ENCODE measurements around the gene AP3D1. TPM values are rescaled to one million over a fixed set of nuclear protein-coding genes. Genes with fewer than 3 reads are reported as not detected.

AP3D1 gene
- total and polyA plus RNA-seq, 8 donors = 68.8 to 128 (median 81.9) TPM

DNA sequence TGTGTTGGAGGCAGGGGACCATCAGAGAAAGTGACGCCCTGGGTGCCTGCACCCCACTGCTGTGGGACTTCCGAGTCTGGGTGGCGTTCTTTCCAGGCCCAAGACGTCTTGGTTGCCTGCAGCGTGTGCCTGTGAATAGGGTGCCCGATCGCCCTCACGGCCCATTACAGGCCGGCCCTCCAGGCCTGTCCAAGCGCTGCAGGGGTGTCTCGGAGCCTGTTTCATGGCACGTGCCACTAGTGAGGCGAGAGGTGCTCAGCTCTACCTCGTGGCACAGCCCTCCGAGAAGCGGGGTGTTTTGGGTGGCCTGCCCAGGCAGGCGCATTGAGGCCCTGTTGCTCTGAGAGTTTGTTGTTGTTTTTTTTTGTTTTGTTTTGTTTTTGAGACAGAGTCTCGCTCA, 42.4 kb upstream of the AP3D1 start:
- TF ChIP-seq CTCF (IDR thresholded peaks at IDR 0.05) = no peak
- DNase-seq (no peak), ATAC-seq (no peak)
- Histone ChIP-seq H3K9me3 (no peaks in the 10 kb centered on the region), H3K4me1 (peaks cover 0 to 7% of the 10 kb centered on the region in 2 donors), H3K36me3 (peaks cover 0 to 97% of the 10 kb centered on the region in 2 donors), H3K27ac (no peak overlapping the region), H3K4me3 (no peak overlapping the region), H3K27me3 (no peaks in the 10 kb centered on the region)
- intact Hi-C loops (cut with DNase I) = no loop called here

DNA sequence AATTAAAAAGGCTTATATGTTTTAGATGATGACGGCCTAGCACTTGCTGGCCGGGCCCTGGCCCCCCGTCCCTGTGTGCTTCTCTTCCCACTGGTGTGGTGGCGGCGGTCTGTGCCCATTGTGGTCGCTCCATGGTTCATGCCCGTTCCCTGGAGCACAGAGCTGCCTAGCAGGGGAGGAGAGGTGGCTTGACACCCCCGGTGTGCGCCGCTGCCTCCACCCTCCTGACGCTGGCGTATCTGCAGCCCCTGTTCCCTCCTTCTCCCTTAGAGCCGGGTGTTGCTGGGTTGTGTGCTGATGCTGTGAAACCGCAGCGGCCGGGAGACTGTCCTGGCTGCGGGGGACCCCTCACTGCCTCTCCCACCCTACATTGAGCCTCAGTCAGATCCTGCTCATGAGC, 41.5 kb upstream of the AP3D1 start:
- H3K36me3 ChIP-seq = peaks cover 0 to 94% of the 10 kb centered on the region in 2 donors
- no peak overlapping the region for H3K4me3 ChIP-seq
- H3K27ac ChIP-seq = no peak overlapping the region
- no peaks in the 10 kb centered on the region for H3K27me3 ChIP-seq
- no peak for DNase-seq
- peaks cover 0 to 16% of the 10 kb centered on the region in 2 donors for H3K4me1 ChIP-seq
- no peak for ATAC-seq
- TF ChIP-seq CTCF (IDR thresholded peaks at IDR 0.05) = no peak
- intact Hi-C loops (cut with DNase I) = no loop called here
- H3K9me3 ChIP-seq = no peaks in the 10 kb centered on the region

GRCh38 chr19:2191456-2192310, 40.3 kb upstream of the AP3D1 start:
- ATAC-seq (no peak), DNase-seq (peak in 1 of 4 donors; percentile 67)
- no peaks in the 10 kb centered on the region for H3K27me3 ChIP-seq
- H3K4me3 ChIP-seq = no peak overlapping the region
- H3K27ac ChIP-seq = no peak overlapping the region
- H3K36me3 ChIP-seq = peaks cover 0 to 89% of the 10 kb centered on the region in 2 donors
- peaks cover 8 to 28% of the 10 kb centered on the region in 2 donors for H3K4me1 ChIP-seq
- intact Hi-C loops (cut with DNase I) = no loop called here
- no peak for TF ChIP-seq CTCF (IDR thresholded peaks at IDR 0.05)
- H3K9me3 ChIP-seq = no peaks in the 10 kb centered on the region

DNA sequence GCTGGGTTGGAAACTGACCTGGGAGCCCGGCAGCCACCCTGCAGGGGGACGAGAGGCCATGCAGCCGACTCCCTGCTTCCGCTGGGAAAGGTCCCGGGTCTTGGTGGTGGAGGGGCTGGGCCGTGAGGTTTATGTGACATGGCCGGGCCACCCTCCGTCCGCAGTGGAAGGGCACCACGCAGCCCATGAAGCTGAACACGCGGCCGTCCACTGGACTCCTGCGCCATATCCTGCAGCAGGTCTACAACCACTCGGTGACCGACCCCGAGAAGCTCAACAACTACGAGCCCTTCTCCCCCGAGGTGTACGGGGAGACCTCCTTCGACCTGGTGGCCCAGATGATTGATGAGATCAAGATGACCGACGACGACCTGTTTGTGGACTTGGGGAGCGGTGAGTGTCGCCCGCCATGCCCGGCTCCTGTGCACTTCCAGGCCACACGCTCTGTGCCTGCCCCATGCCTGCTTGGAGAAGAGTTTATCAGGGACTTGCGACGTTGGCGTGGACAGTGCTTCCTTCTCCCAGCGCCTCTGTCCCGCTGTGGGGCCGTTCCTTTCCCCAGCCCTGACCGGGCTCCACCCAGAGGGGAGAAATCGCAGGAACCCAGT, 39.6 kb upstream of the AP3D1 start:
- Histone ChIP-seq H3K4me1 (peaks cover 15 to 36% of the 10 kb centered on the region in 2 donors), H3K27ac (no peak overlapping the region), H3K9me3 (no peaks in the 10 kb centered on the region), H3K4me3 (no peak overlapping the region), H3K27me3 (no peaks in the 10 kb centered on the region), H3K36me3 (peaks cover 0 to 89% of the 10 kb centered on the region in 2 donors)
- no peak for DNase-seq
- TF ChIP-seq CTCF (IDR thresholded peaks at IDR 0.05) = no peak
- ATAC-seq = no peak
- intact Hi-C loops (cut with DNase I) = no loop called here

DNA sequence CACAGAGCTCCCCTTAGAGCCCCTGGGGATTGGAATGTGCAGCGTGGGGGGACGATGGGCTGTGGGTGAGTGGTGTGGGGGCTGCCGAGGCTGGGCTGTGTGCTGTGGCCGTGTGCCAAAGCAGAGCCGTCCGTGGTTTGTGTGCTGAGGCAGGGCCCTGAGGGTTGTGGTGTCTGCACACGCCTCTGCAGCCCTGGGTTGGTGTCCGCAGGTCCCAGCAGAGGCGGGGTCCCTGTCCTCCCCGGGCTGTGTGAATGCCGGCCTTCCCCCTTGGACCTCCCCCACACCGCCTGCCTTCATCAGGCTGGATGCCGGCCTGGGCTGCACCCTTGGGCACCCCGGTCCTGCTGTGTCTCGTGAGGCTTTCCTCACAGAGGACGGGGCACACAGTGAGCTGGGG, 38.5 kb upstream of the AP3D1 start:
- ATAC-seq (no peak), DNase-seq (no peak)
- Histone ChIP-seq H3K9me3 (no peaks in the 10 kb centered on the region), H3K4me1 (peaks cover 24 to 46% of the 10 kb centered on the region in 2 donors), H3K36me3 (peaks cover 0 to 81% of the 10 kb centered on the region in 2 donors), H3K27me3 (no peaks in the 10 kb centered on the region), H3K27ac (no peak overlapping the region), H3K4me3 (no peak overlapping the region)
- intact Hi-C loops (cut with DNase I) = no loop called here
- no peak for TF ChIP-seq CTCF (IDR thresholded peaks at IDR 0.05)

Measured in left lung (tissue), 10 donors.